Common myeloid progenitor, CD34-positive (primary cell): ENCODE results near the gene ELL3.
A peak's percentile ranks its signal among the peaks of the same experiment; 100 is the strongest.

Experiments used
- CTCF ChIA-PET: fragments of 350-600 bp; sonication (Branson Sonifier 250); formaldehyde crosslinking; loops from one replicate; lab custom pipeline; 2021; ENCODE audit warnings: antibody characterized with exemption; lab: Charles Lee
- POLR2A ChIA-PET: fragments of 350-600 bp; sonication (Branson Sonifier 250); formaldehyde crosslinking; loops from one replicate; lab custom pipeline; 2021; ENCODE audit warnings: antibody characterized with exemption; lab: Charles Lee
- DNase-seq, 3 donors: peaks; one replicate each; pipeline versions ENCODE4 v3.0.0 to v3.0.0-alpha.2; 2013
- H3K27ac ChIP-seq, 2 experiments: 1 replicate in 1 of 2; 2 replicates in 1 of 2; pipeline ENCODE4 v1.7.0; 2013; ENCODE audit warnings: inconsistent platforms in 2 of 2, low read length in 2 of 2, mild to moderate bottlenecking in 2 of 2, low read depth in 1 of 2, moderate library complexity in 1 of 2; ENCODE audit not compliant: severe bottlenecking in 2 of 2, insufficient read depth in 1 of 2, poor library complexity in 1 of 2
- H3K27me3 ChIP-seq, 5 experiments: replicated peaks in 2 of 5; 1 replicate in 3 of 5; 2 replicates in 2 of 5; pipeline versions ENCODE4 v1.6.1 to v1.7.0; 2013; ENCODE audit warnings: low read length in 4 of 5, mild to moderate bottlenecking in 2 of 5, moderate library complexity in 2 of 5, inconsistent platforms in 1 of 5; ENCODE audit not compliant: insufficient read depth in 5 of 5, control insufficient read depth in 4 of 5
- H3K36me3 ChIP-seq, 4 experiments: 1 replicate in 2 of 4; 2 replicates in 2 of 4; pipeline versions ENCODE4 v1.6.1 to v1.7.0; 2013; ENCODE audit warnings: low read length in 3 of 4, control low read depth in 1 of 4, mild to moderate bottlenecking in 1 of 4; ENCODE audit not compliant: control insufficient read depth in 4 of 4, insufficient read depth in 4 of 4
- H3K4me1 ChIP-seq, 4 experiments: 1 replicate in 3 of 4; 2 replicates in 1 of 4; pipeline versions ENCODE4 v1.6.1 to v1.7.1; 2013; ENCODE audit warnings: low read length in 3 of 4, mild to moderate bottlenecking in 3 of 4, control low read depth in 1 of 4, inconsistent platforms in 1 of 4, moderate library complexity in 1 of 4; ENCODE audit not compliant: control insufficient read depth in 4 of 4, insufficient read depth in 4 of 4; ENCODE audit errors: control extremely low read depth in 1 of 4
- H3K4me3 ChIP-seq, 7 experiments: 1 replicate in 4 of 7; 2 replicates in 3 of 7; pipeline versions ENCODE4 v1.5.1 to v1.7.0; 2013; ENCODE audit warnings: mild to moderate bottlenecking in 7 of 7, low read length in 6 of 7, moderate library complexity in 6 of 7, inconsistent platforms in 2 of 7, low read depth in 2 of 7, control low read depth in 1 of 7; ENCODE audit not compliant: insufficient read depth in 4 of 7, control insufficient read depth in 1 of 7; ENCODE audit errors: extremely low read depth in 1 of 7
- H3K9me3 ChIP-seq, 5 experiments: 1 replicate in 4 of 5; 2 replicates in 1 of 5; pipeline versions ENCODE4 v1.6.1 to v1.7.1; 2013; ENCODE audit warnings: low read length in 4 of 5, mild to moderate bottlenecking in 2 of 5, inconsistent platforms in 1 of 5, low read depth in 1 of 5, moderate library complexity in 1 of 5; ENCODE audit not compliant: control insufficient read depth in 4 of 5, insufficient read depth in 2 of 5; ENCODE audit errors: control extremely low read depth in 1 of 5
- WGBS: methylation state at CpG from one replicate; pipeline ENCODE4 v1.1.5; 2013; ENCODE audit not compliant: insufficient coverage; 5-methylcytosine and 5-hydroxymethylcytosine counted together

The ELL3 gene

GRCh38 chr15:43774062-43774461 lies 2.7 kb downstream of the ELL3 start:
- 100% methylated on average over 2 of the region's 4 CpGs for WGBS
- ChIA-PET CTCF (interaction anchor here (0.8 to 1.6 kb wide), 3 partner anchors 10 to 19 kb away, joined by 3 to 6 read pairs (median 3); no protein-coding TSS in a partner anchor), POLR2A (interaction anchor here (0.6 to 1.1 kb wide), 3 partner anchors 8 to 12 kb away, joined by 3 to 6 read pairs (median 3); no protein-coding TSS in a partner anchor)
- Histone ChIP-seq H3K36me3 (peaks cover 5 to 48% (median 27%) of the 10 kb centered on the region in 4 experiments), H3K27me3 (no peaks in the 10 kb centered on the region), H3K27ac (no peak overlapping the region), H3K4me1 (peaks cover 0 to 19% (median 10%) of the 10 kb centered on the region in 4 experiments), H3K9me3 (no peaks in the 10 kb centered on the region), H3K4me3 (no peak overlapping the region)
- DNase-seq = no peak

GRCh38 chr15:43772624-43773023 lies 4.1 kb downstream of the ELL3 start:
- peaks cover 8 to 62% (median 36%) of the 10 kb centered on the region in 4 experiments for H3K36me3 ChIP-seq
- H3K27me3 ChIP-seq = no peaks in the 10 kb centered on the region
- no peaks in the 10 kb centered on the region for H3K9me3 ChIP-seq
- no peak overlapping the region for H3K27ac ChIP-seq
- no peak overlapping the region for H3K4me3 ChIP-seq
- ChIA-PET POLR2A (interaction anchor here (1.1 kb wide), 2 partner anchors 9 to 13 kb away, joined by 3 to 6 read pairs; no protein-coding TSS in a partner anchor), CTCF (interaction anchor here (2.0 kb wide), 1 partner anchor 13 kb away, joined by 7 read pairs; no protein-coding TSS in a partner anchor)
- DNase-seq = no peak
- H3K4me1 ChIP-seq = peaks cover 0 to 13% (median 10%) of the 10 kb centered on the region in 4 experiments

- Histone ChIP-seq H3K27me3 (no peaks in the 10 kb centered on the region), H3K27ac (no peak overlapping the region), H3K4me1 (peaks cover 0 to 8% (median 7%) of the 10 kb centered on the region in 4 experiments), H3K4me3 (no peak overlapping the region), H3K9me3 (no peaks in the 10 kb centered on the region), H3K36me3 (peaks cover 9 to 66% (median 40%) of the 10 kb centered on the region in 4 experiments)
- no peak for DNase-seq
- 95% methylated on average over 2 of the region's 2 CpGs for WGBS
- ChIA-PET CTCF (interaction anchor here (1.2 to 2.2 kb wide), 3 partner anchors 10 to 17 kb away, joined by 3 to 12 read pairs (median 7); no protein-coding TSS in a partner anchor), POLR2A (no interaction called here)
These were observed 5.0 kb downstream of the ELL3 start for GRCh38 chr15:43771816-43772215.

- Histone ChIP-seq H3K9me3 (no peaks in the 10 kb centered on the region), H3K4me3 (no peak overlapping the region), H3K27ac (no peak overlapping the region), H3K27me3 (no peaks in the 10 kb centered on the region), H3K36me3 (peaks cover 24 to 87% (median 57%) of the 10 kb centered on the region in 4 experiments), H3K4me1 (no peaks in the 10 kb centered on the region)
- ChIA-PET CTCF (interaction anchor here (1.2 to 2.2 kb wide), 5 partner anchors 9 to 23 kb away, joined by 3 to 12 read pairs (median 5); no protein-coding TSS in a partner anchor), POLR2A (interaction anchor here (1.5 kb wide), 1 partner anchor 23 kb away, joined by 4 read pairs; no protein-coding TSS in a partner anchor)
- 83% methylated on average over 1 of the region's 5 CpGs for WGBS
- DNase-seq = peak; percentile 64 to 78 (median 74)
These were observed 7.1 kb downstream of the ELL3 start for GRCh38 chr15:43769584-43770228.

GRCh38 chr15:43763819-43764446 lies 12.8 kb downstream of the ELL3 start:
- ChIA-PET POLR2A (interaction anchor here (0.9 to 1.4 kb wide), 2 partner anchors 9 to 11 kb away, joined by 3 to 10 read pairs; no protein-coding TSS in a partner anchor), CTCF (interaction anchor here (1.1 to 2.0 kb wide), 2 partner anchors 10 to 12 kb away, joined by 3 to 13 read pairs; partner anchors contain the start of gene ELL3)
- Histone ChIP-seq H3K9me3 (no peaks in the 10 kb centered on the region), H3K36me3 (peaks cover 26 to 83% (median 57%) of the 10 kb centered on the region in 4 experiments), H3K4me3 (no peak overlapping the region), H3K27me3 (no peaks in the 10 kb centered on the region), H3K4me1 (no peaks in the 10 kb centered on the region), H3K27ac (no peak overlapping the region)
- 100% methylated on average over 1 of the region's 2 CpGs for WGBS
- no peak for DNase-seq

GRCh38 chr15:43762824-43763223 lies 13.9 kb downstream of the ELL3 start:
- peaks cover 21 to 82% (median 57%) of the 10 kb centered on the region in 4 experiments for H3K36me3 ChIP-seq

More at GRCh38 chr15:43762824-43763223, 13.9 kb downstream of the ELL3 start:
- Histone ChIP-seq H3K4me1 (no peaks in the 10 kb centered on the region), H3K27me3 (no peaks in the 10 kb centered on the region), H3K9me3 (no peaks in the 10 kb centered on the region), H3K4me3 (no peak overlapping the region), H3K27ac (no peak overlapping the region)
- no peak for DNase-seq
- ChIA-PET CTCF (no interaction called here), POLR2A (no interaction called here)
- 91% methylated on average over 5 of the region's 6 CpGs for WGBS
